Nephron progenitor cell (in vitro differentiated cells): ENCODE data around the gene ZDHHC14.

Experiments
- DNase-seq: peaks from one replicate; pipeline ENCODE4 v3.0.0; 2021
- H3K27ac Mint-ChIP-seq: 2 replicates; pipeline ENCODE4 v1.8.0; 2021; ENCODE audit warnings: mild to moderate bottlenecking, moderate library complexity, mixed read lengths
- H3K27me3 Mint-ChIP-seq: 2 replicates; pipeline ENCODE4 v1.8.0; 2021; ENCODE audit warnings: mild to moderate bottlenecking, low read depth, mixed read lengths; ENCODE audit not compliant: poor library complexity
- H3K36me3 Mint-ChIP-seq: 2 replicates; pipeline ENCODE4 v1.8.0; 2021; ENCODE audit warnings: low read depth, mixed read lengths
- H3K4me1 Mint-ChIP-seq: 2 replicates; pipeline ENCODE4 v1.8.0; 2021; ENCODE audit warnings: mixed read lengths
- H3K4me3 Mint-ChIP-seq: 2 replicates; pipeline ENCODE4 v1.8.0; 2021; ENCODE audit warnings: mild to moderate bottlenecking, moderate library complexity, mixed read lengths
- H3K9me3 Mint-ChIP-seq: 2 replicates; pipeline ENCODE4 v1.8.0; 2021; ENCODE audit warnings: mild to moderate bottlenecking, moderate library complexity, mixed read lengths
- CTCF ChIP-seq: fragments of 200-600 bp; sonication (generic); IDR thresholded peaks from 2 replicates; pipeline ENCODE4 v1.5.0; 2021; ENCODE audit warnings: antibody characterized with exemption

Gene ZDHHC14

GRCh38 chr6:157513619-157514485 lies 132.9 kb downstream of the ZDHHC14 start:
- no peak for DNase-seq
- no peak overlapping the region for H3K27ac Mint-ChIP-seq
- peaks cover 4% of the 10 kb centered on the region for H3K36me3 Mint-ChIP-seq
- no peak for TF ChIP-seq CTCF
- no peaks in the 10 kb centered on the region for H3K27me3 Mint-ChIP-seq
- peaks cover 11% of the 10 kb centered on the region for H3K9me3 Mint-ChIP-seq
- H3K4me3 Mint-ChIP-seq, result no peak overlapping the region
- H3K4me1 Mint-ChIP-seq, result peaks cover 16% of the 10 kb centered on the region

DNA sequence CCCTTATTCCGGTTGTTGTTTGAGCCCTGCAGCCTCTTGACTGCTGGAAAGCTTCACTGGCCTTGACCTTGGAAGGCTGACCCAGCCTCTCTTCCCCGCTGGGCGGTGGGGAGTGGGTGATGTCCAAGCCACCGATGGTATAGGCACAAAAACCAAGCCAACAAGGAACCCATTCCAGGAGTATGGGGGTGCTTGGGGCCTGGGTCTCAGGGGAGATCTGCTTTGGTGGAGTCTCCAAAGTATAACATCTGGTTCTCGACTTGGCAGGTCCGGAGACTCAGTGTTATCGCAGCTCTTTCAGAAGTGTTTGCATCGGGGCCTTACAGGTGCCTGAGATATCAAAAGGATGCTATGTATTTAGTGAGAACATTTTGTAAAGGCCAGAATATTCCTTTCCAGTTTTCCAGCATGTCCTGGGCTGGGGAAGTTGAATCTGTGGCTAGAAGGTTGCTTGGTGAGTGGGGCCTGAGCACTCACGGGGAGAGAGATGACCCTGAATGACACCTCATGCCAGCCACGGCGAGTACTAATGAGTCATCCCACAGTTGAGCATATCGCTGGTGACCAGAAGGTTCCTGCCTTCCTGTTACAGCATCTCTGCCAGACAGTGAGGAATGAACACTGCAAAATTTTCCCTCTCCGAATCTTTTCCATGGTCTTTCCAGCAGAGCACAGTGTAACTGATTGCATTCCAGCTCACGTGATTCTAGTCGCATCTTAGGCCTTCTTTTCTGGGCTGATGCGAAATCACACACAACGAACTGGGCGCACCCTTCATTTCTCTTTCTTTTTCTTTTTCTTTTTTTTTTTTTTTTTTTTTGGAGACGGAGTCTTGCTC lies 133.9 kb downstream of the ZDHHC14 start:
- Mint-ChIP-seq H3K4me1 (peaks cover 23% of the 10 kb centered on the region), H3K4me3 (no peak overlapping the region), H3K9me3 (peaks cover 8% of the 10 kb centered on the region), H3K36me3 (no peaks in the 10 kb centered on the region), H3K27ac (no peak overlapping the region), H3K27me3 (no peaks in the 10 kb centered on the region)
- TF ChIP-seq CTCF, result no peak
- DNase-seq, result no peak

DNA sequence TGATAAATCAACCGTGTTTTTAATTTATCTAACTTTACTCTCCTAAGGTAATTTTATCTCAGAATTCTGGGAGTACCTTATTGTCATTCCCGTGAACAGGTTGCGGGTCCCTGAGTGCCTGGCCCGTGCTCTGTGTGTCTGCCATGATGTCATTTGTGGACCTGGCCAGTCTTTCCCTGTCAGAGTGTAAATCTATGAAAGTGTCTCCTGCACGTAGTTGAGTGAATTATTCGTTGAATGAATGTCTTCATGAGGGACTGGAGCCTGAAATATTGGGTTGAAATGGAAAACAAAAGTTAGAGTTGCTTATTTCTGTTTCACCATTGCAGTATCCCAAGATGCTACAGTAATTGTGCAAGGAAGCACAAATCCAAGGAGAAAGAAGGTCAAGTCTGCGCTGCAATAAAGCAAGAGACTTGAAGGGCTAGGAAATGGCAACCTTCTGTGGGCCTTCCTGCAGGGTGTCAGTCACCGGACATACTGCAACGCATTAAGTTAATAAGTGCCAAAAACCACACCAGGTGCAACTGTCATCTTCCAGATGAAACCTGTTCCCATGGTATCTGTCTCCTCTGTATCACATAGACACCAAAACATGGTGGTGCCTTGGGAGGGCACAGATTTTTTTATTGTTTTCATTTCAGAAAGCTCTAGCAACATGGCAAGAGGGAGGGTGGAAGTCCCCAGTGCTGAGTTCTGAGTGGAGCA lies 135.5 kb downstream of the ZDHHC14 start:
- H3K27me3 Mint-ChIP-seq, result peaks cover 3% of the 10 kb centered on the region
- H3K36me3 Mint-ChIP-seq, result no peaks in the 10 kb centered on the region
- H3K4me1 Mint-ChIP-seq, result peaks cover 31% of the 10 kb centered on the region
- no peak overlapping the region for H3K4me3 Mint-ChIP-seq
- no peak for DNase-seq
- H3K27ac Mint-ChIP-seq, result no peak overlapping the region
- no peak for TF ChIP-seq CTCF
- no peaks in the 10 kb centered on the region for H3K9me3 Mint-ChIP-seq

DNA sequence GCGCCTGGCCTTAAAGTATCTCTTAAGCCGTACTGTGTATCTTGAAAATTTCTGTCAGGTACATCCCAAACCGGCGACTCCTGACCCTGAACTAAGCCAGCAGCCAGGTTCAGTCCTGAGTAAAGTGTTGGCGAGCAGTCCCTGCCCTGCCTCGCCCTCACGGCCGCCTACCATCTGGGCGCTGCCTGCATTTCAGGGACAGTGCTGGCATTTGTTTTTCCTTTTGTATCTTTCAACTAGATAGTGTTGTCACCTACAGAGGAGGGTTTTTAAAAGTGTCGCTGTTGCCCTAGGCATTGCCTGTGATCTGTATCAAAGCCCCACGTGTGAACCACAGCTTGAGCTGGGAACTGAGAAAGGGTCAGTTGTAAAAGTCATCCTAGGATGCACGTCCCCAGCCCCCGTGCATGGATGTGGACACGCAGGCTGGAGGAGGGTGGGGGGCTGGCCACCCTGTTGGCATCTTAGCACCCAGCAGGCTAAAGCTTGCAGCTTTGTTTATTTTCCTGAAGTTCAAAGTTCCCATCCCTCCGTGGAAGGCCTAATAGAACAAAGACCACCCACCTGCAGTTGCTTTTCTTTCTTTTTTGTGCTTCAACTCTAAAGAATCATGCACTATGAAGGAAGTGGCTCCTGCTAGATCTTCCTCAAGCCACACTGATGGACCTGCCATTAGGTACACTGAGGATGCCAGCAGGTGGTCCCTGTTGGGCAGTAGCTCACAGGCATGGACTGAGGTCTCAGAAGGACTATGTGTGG lies 136.8 kb downstream of the ZDHHC14 start:
- H3K9me3 Mint-ChIP-seq, result no peaks in the 10 kb centered on the region
- H3K4me3 Mint-ChIP-seq, result no peak overlapping the region
- peaks cover 3% of the 10 kb centered on the region for H3K27me3 Mint-ChIP-seq
- peaks cover 24% of the 10 kb centered on the region for H3K4me1 Mint-ChIP-seq
- H3K36me3 Mint-ChIP-seq, result no peaks in the 10 kb centered on the region
- DNase-seq, result no peak
- H3K27ac Mint-ChIP-seq, result no peak overlapping the region
- TF ChIP-seq CTCF, result no peak

GRCh38 chr6:157518397-157519250 lies 137.6 kb downstream of the ZDHHC14 start:
- Mint-ChIP-seq H3K27ac (no peak overlapping the region), H3K9me3 (no peaks in the 10 kb centered on the region), H3K4me1 (peaks cover 17% of the 10 kb centered on the region), H3K4me3 (no peak overlapping the region), H3K27me3 (peaks cover 3% of the 10 kb centered on the region), H3K36me3 (no peaks in the 10 kb centered on the region)
- no peak for DNase-seq
- no peak for TF ChIP-seq CTCF
